Left cardiac atrium (tissue), 4 donors: ENCODE measurements around the gene RPL27. TPM values are rescaled to one million over a fixed set of nuclear protein-coding genes. Genes with fewer than 3 reads are reported as not detected.
"Not testable (repeated sequence)": the region's sequence is repeated elsewhere in the genome, so short reads cannot be mapped to it uniquely, and the experiment has no call there.

ENCODE experiments used
- ATAC-seq, 2 donors: fragments of 200-7000 bp; cut with Tn5 transposase; one replicate each; pipeline ENCODE4 v1.9.1; 2020; ENCODE audit warnings: mild to moderate bottlenecking in 2 of 2, moderate library complexity in 2 of 2
- DNase-seq: peaks from one replicate; pipeline ENCODE4 v3.0.0-alpha.2; 2020
- intact Hi-C, 2 donors: fragments of 100-400 bp; cut with DNase I; formaldehyde crosslinking; loops; one replicate each; pipeline versions ENCODE4 v1.14.1 to v1.15.1; 2022 to 2023
- total RNA-seq, 2 donors: library from RNA; stranded (reverse); fragmentation: NEBNext Ultra II Directional; extraction: Animal tissue kit (Norgen Biotek cat#: 25700); gene quantifications; one replicate each; pipeline ENCODE4 v1.2.1, GENCODE V29; 2021
- donor health status: DM: no; HTN: yes; CAD: no.
- donor health status: DM: no; HTN: yes; CAD: no; lungs with severe emphysema.
- donor health status: DM: yes; HTN: yes; CAD: no.
- donor health status: Dilated cardiomyopathy.

The RPL27 gene
- total RNA-seq, 2 donors from 2014 or later: 722 to 820 TPM

DNA sequence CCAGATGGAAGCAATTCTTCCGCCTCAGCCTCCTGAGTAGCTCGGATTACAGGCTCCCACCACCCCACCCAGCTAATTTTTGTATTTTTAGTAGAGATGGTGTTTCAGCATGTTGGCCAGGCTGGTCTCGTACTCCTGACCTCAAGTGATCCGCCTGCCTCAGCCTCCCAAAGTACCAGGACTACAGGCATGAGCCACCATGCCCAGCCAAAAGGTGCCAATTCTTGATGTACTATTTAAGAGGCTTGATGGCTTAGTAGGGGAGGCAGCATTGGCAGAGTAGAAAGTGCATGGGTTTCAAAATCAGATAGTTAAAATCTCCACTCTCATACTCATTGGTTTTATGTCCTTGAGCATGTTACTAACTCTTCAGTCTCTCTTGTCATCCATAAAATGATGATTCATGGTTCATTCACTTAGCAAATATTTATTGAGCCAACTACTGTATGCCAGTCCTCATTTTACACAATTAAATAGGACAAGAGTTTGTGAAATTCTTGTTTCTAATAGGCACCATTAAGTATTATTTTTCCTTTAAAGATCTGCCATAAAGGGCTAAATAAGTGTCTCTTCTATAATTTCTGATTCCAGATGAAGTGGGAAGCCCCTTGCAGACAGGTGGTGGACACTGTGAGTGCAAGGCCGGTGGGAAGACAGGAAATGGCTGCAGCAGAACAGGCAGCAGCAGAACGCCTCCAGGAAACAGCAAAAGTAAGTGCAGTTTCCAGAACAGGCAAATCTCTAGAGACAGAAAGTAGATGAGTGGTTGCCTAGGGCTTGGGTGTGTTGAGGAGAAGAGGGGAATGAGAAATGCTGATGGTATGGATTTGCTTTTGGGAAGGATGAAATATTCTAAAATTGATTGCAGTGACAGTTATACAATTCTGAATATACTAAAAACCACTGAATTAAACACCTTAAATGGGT lies 8.2 kb upstream of the RPL27 start:
- intact Hi-C loops: no loop called here
- ATAC-seq: no peak
- no peak for DNase-seq

DNA sequence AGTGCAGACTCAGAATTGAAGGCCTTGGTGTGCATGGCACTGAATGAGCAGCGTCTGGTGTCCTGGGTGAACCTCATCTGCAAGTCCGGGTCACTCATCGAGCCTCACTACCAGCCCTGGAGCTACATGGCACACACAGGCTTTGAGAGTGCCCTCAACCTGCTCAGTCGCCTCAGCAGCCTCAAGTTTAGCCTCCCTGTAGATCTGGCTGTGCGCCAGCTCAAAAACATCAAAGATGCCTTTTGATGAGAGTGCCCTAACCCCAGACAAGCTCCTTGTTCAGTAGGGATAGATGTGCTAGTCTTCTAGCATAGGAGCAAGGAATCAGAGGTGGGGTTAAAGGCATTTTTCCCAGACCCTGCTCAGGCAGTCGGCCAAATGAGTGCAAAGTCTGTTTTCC lies 6.7 kb upstream of the RPL27 start:
- no peak for ATAC-seq

DNA sequence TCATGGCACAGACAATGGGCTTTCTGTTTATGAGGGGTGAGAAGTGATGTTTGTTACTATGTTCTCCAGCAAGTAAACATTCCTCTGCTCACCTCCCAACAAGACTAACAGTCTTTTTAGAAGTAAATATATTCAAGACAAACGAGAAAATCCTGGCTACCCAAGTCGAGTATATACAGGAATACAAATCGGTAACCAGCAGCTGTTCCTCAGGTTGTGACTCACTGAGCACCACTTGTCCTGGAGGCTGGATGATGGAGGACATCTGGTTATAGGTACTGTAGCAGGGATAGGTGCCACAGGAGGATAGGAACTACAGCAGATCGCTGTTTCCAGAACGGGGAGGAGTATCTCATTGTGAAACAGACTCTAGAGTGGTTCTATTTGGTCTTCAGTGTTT lies 5.3 kb upstream of the RPL27 start:
- intact Hi-C loops: no loop called here
- no peak for DNase-seq
- ATAC-seq: no peak

More for the DNA sequence above, 6.7 kb upstream of the RPL27 start:
- intact Hi-C loops: no loop called here
- DNase-seq: no peak

DNA sequence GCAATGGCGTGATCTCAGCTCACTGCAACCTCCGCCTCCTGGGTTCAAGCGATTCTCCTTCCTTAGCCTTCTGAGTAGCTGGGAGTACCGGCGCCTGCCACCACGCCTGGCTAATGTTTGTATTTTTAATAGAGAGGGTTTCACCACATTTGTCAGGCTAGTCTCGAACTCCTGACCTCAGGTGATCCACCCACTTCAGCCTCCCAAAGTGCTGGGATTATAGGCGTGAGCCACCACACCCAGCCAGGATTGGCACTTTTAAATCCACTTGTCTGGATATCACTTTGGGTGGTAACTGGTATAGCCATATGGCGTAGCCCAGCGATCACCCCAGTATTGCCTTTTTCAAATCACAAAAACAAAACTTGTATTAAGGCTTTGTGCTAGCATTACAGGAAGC lies 4.3 kb upstream of the RPL27 start:
- intact Hi-C loops, DNase-seq, ATAC-seq: not testable (repeated sequence)

DNA sequence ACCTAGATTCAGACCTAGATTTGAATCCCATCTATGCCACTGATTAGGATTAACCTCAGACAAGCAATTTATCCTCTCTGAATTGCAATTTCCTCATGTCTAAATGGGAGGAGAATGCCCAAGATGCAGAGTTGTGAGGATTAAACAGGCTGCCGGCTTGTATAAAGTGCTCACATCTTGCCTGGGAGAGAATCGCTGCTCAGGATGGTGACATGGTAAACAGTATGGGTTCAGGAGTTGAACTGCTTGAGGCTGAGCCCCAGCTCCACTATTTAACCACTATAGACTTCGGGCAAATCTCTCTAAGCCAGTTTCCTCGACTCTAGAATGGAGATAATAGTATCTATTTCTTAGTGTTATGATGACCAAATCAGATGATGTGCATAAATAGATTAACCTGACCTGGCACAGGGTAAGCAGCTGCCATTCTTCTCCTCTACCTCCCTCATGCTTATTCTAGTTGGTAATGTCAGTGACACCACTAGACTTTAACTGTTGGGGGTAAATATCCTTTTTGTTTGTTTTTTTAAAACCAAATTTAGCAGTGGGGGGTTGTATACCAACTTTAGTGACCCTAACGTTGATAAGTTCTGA lies 732 bp upstream of the RPL27 start:
- ATAC-seq (peak in 1 of 2 donors; percentile 2), DNase-seq (no peak)
- intact Hi-C loops: no loop called here

DNA sequence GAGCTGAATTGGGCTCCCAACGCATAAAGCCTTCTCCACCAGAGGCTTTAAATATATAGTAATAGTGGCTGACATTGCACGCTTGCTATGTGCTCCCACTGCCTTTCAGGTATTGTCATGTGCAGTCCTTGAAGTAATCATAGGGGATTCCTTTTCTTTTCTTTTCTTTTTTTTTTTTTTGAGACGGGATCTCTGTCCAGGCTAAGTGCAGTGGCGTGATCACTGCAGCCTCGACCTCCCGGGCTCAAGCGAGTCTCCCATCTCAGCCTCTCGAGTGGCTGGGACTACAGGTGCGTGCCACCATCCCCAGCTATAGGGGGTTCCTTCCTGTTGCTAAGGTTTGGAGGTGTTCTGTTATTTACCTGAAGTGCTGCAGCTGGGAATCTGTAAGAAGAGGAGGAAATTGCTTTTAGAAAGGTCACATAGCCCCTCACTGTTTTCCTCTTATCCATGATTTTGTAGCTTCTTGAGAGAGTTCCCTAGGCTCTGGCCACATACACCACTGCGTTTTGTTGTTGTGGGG lies 845 bp downstream of the RPL27 start:
- peak; percentile 9 for DNase-seq
- intact Hi-C loops: no loop called here

DNA sequence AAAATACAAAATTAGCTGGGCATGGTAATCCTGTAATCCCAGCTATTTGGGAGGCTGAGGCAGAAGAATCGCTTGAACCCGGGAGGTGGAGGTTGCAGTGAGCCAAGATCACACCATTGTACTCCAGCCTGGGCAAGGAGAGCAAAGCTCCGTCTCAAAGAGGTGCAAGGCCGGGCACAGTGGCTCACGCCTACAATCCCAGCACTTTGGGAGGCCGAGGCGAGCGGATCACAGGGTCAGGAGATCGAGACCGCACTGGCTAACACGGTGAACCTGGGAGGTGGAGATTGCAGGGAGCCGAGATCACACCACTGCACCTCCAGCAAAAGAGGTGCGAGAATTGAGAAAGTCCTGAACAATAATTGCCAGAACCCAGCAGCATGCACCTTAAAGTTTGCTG lies 2.7 kb downstream of the RPL27 start:
- DNase-seq: peak; percentile 18
- ATAC-seq, intact Hi-C loops: not testable (repeated sequence)

More for the DNA sequence above, 845 bp downstream of the RPL27 start:
- ATAC-seq: no peak

DNA sequence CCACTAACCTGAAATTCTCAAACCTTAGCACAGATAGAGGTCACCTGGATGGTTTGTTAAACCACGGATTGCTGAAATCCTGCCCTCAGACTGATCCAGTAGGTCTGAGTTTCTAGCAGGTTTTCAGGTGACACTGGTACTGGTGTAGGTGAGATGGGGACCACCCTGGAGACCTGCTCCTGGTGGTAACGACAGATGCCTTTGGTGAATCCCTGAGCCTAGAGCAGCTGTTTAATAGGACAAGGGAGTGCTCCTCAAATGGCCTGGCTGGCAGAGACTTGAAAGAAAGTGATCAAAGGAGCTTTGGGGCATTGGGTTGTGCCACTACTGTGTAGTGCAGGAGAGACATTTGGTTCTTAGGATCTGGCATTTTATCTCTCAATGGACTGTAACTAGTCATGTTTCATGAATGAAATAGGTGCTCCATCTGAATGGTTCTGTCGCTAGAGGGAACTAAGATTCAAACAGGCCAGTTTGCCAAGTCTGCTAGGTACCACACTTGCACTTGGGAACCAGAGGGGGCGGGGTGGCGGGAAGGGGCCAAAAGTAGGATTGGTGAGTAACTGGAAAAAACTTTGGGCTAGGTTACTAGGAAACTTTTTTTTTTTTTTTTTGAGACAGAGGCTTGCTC lies 5.4 kb downstream of the RPL27 start:
- intact Hi-C loops: no loop called here
- DNase-seq: no peak
- no peak for ATAC-seq

DNA sequence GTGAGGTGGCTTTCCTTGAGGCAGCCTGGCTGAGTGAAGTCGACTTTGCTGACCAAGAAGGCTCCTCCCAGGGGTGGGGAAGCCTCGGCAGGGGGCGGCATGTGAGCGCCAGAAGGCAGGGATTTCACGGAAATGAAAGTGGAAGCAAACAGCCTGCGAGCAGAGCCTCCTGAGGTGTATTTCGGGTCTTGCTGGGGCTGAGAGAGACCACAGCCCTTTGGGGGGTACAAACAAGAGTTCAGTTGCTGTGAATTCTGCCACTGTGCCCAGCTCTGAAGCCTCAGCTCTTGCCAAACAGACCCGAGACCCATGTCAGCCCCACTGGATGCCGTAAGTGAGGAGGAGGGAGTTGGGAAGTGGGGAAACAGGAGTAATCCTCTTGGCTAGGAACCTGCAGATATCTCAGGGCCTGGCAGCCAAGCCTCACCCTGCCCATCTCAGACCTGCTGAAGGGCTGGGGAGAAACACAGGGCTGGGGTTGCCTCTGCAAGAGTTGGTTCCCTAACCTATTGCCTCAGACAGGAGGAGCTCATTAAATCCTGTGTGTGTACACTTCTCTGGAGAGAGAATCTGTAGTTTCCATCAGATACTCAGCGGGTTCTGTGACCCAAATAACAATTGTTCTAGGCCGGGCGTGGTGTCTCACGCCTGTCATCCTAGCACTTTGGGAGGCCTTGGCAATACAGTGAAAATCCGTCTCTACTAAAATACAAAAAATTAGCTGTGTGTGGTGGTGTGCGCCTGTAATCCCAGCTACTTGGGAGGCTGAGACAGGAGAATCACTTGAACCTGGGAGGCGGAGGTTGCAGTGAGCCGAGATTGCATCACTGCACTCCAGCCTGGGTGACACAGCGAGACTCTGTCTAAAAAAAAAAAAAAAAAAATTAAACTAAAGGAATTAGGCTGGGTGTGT lies 8.7 kb downstream of the RPL27 start, which contains the start of gene IFI35:
IFI35 (plus strand) TSS at position 146 of the 913 bp plus-strand sequence; CDS start at position 310, 164 bp downstream.
- ATAC-seq: peak; percentile 92 to 96
- intact Hi-C loops: loop anchor here in 1 of 2 donors (5.0 kb wide), 1 partner anchor 165 kb away; the partner anchor contains the start of gene NBR1
- DNase-seq: peak; percentile 88

DNA sequence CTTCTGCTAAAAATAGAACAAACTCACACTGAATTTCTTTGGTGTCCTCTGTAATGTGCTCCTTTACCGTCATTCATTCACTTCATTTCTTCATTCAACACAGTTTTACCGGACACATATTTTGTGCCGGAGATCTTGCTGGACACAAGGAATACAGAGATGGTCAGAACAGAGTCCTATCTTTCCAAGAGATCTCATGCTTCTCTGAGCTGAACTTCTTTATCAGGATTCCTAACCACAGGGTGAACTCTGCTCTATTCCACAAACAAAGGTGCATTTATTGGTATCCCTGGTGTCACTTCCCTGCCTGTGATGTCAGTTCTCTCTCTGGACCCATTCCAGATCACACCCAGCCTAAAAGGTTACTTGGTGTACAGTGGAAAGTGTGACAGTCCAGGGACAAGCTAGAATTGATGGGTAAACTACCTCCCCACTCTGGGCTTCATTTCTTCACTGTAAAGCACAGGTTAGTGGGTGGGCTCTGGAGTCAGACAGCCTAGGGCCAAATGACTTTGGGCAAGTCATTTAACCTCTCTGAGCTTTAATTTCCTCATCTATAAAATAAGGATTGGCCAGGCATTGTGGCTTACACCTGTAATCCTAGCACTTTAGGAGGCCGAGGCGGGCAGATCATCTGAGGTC lies 12.6 kb downstream of the RPL27 start:
- DNase-seq (no peak), ATAC-seq (no peak)
- intact Hi-C loops: no loop called here

DNA sequence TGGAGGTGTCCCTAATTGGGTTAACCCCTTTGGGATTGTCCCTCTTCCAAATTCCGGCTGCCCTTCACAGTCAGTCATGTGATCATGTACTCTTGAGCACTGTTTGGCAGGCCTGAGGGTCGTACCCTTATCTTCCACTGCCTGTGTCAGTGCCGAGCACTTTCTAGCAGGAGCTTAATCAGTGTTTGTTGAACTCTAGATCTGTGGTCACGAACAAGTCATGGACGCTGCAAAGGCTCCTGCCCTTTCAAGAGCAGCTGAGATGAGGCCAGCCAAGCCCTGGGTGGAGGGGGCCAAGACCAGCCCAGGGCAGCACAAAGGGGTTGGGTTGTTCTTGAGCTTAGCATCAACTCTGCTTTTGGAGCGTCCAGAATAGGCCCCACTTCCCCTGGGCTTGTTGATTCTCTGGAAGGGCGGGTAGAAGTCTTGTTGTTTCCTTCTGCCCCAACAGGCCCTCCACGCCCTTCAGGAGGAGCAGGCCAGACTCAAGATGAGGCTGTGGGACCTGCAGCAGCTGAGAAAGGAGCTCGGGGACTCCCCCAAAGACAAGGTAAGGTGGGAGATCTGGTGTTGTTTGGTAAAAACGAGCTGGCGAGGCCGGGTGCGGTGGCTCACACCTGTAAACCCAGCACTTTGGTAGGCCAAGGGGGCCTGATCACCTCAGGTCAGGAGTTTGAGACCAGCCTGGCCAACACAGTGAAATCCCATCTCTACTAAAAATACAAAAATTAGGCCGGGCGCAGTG lies 13.7 kb downstream of the RPL27 start:
- intact Hi-C loops: no loop called here
- ATAC-seq (peak in 1 of 2 donors; percentile 16), DNase-seq (peak; percentile 49)

DNA sequence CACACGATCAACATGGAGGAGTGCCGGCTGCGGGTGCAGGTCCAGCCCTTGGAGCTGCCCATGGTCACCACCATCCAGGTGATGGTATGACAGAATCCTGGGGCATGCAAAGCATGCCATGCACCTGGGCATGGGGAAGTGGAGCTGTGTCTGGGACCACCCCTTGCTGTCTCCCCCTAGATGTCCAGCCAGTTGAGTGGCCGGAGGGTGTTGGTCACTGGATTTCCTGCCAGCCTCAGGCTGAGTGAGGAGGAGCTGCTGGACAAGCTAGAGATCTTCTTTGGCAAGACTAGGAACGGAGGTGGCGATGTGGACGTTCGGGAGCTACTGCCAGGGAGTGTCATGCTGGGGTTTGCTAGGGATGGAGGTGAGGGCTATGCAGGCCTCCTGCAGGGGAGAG lies 15.1 kb downstream of the RPL27 start:
- ATAC-seq (no peak), DNase-seq (no peak)
- intact Hi-C loops: no loop called here

DNA sequence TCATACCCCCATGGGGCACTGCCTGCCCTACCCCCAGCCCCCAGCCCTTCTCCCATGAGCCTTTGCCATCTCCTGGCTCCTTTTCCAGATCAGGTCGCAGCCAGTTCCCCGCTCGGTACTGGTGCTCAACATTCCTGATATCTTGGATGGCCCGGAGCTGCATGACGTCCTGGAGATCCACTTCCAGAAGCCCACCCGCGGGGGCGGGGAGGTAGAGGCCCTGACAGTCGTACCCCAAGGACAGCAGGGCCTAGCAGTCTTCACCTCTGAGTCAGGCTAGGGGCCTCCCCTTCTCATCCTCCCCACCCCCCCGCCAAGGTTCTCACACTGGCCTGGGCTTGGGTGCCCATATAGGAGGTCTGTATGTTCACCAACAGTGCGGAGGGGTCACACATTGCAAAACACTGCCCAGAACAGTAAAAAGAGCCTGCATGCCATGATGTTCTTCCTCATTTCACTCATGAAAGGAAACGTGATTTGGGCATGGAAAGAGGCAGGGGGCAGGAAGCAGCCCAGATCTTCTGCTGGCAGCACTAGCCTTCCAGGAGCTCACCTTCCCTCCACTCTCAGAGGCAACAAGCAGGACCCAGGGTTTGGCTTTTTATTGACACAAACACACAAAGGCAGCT lies 15.9 kb downstream of the RPL27 start:
- ATAC-seq (peak in 1 of 2 donors; percentile 24), DNase-seq (no peak)
- intact Hi-C loops: no loop called here

DNA sequence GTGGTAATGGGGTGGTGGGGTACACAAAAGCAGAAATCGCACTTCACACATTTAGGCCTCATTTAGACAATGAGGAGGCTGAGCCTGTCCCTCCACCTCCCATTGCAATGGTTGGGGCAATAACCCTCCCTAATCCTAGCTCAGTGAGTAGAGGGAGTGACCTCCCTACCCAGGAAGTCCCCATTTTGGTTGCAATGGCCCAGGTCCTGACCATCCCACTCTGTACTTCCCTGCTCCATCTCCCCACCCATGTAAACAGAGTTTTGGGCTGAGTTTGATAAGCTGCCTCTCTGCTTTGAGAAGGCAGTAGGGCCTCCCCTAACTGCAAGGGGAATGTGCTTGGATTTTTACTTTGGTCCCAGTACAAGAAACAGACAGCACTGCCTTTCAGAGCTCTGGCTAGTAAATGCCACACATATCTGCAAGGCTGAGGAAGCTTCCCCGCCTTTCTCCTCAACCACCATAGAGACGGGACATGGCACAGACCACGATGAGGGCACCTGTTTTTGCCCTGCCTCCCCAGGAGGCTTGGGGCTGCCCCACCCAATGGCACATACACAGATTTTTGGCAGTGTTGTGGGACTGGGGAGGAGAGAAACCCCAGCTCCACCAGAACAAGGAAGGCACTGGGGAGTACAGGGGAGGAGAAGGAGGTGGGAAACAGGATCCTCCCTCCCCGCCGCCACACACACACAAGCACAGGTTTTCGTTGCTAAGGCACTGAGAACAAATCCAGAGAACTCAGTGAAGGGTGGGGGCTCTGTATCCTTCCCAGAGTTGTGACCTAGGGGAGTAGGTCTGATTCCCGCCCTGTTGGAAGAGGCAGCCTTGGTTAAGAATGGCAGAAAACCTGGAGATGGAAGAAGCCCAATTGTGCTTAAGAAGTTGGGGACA lies 16.7 kb downstream of the RPL27 start:
- intact Hi-C loops: no loop called here
- DNase-seq (no peak), ATAC-seq (peak in 1 of 2 donors; percentile 2)

DNA sequence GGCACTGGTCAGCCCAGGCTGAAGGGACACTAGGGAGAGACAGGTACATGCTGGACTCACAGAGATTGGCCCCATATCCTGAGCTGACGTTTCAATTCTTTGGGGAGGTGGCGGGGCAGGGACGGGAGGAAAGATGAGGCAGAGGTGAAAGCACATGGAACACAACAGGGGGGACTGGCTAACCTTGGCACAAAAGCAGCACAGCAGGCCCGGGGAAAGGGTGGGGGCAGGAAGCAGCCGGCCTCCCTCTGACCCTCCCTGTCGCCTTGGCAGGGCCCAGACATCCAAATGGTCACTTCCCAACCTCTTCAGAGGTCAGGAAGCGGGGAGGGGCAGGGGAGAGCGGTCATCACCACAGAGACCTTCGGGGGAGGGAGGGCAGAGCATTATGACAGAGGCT lies 17.4 kb downstream of the RPL27 start:
- intact Hi-C loops: no loop called here
- DNase-seq: peak; percentile 87
- peak; percentile 59 to 60 for ATAC-seq

DNA sequence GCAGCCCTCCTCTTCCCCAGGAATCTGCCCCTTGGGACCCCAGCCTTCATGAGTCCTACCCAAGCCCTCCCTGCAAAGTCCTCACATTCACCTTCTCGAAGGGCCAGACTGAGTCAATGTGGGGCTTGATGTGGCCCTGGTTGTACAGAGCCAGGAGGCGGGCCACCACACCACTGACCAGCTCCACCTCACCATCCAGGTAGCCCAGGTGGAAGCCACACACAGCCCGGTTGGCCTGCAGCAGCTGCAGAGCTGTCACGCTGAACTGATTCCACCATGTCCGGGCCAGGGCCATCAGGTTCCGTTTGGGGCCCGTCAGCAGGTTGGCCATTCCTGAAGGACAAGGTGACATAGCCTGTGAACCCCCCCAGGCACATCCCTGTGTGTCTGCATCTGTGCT lies 18.0 kb downstream of the RPL27 start:
- ATAC-seq: no peak
- intact Hi-C loops: no loop called here
- DNase-seq: no peak
